Hematopoietic multipotent progenitor cell treated with erythropoietin and hydrocortisone succinate and interleukin-3 and kit ligand, for 17 days (in vitro differentiated cells): ENCODE data around the gene RAB31.

Experiments
- DNase-seq: peaks from one replicate; pipeline ENCODE4 v3.0.0-alpha.2; 2015; ENCODE audit warnings: low spot score

The RAB31 gene

GRCh38 chr18:9714266-9715087 is 6.4 kb downstream of the RAB31 start:
- DNase-seq, result no peak

- DNase-seq, result no peak
Measured at GRCh38 chr18:9715088-9715343, 6.9 kb downstream of the RAB31 start.

- DNase-seq, result no peak
Measured at GRCh38 chr18:9715978-9716774, 8.1 kb downstream of the RAB31 start.

GRCh38 chr18:9716780-9717563 is 8.9 kb downstream of the RAB31 start:
- DNase-seq, result no peak

GRCh38 chr18:9719421-9719981 is 11.4 kb downstream of the RAB31 start:
- DNase-seq, result no peak

- no peak for DNase-seq
Measured at GRCh38 chr18:9720327-9720726, 12.2 kb downstream of the RAB31 start.

GRCh38 chr18:9721893-9722550 is 13.9 kb downstream of the RAB31 start:
- DNase-seq, result no peak

GRCh38 chr18:9722691-9723090 is 14.6 kb downstream of the RAB31 start:
- DNase-seq, result no peak

GRCh38 chr18:9724797-9725585 is 16.9 kb downstream of the RAB31 start:
- no peak for DNase-seq

GRCh38 chr18:9726175-9726574 is 18.1 kb downstream of the RAB31 start:
- DNase-seq, result no peak

GRCh38 chr18:9726936-9727335 is 18.8 kb downstream of the RAB31 start:
- DNase-seq, result no peak

- no peak for DNase-seq
Measured at GRCh38 chr18:9730786-9731185, 22.7 kb downstream of the RAB31 start.

- no peak for DNase-seq
Measured at GRCh38 chr18:9731380-9731779, 23.3 kb downstream of the RAB31 start.

- no peak for DNase-seq
Measured at GRCh38 chr18:9732031-9732430, 23.9 kb downstream of the RAB31 start.

GRCh38 chr18:9734189-9734588 is 26.1 kb downstream of the RAB31 start:
- DNase-seq, result no peak

GRCh38 chr18:9735238-9735637 is 27.1 kb downstream of the RAB31 start:
- no peak for DNase-seq

- no peak for DNase-seq
Measured at GRCh38 chr18:9735879-9736278, 27.8 kb downstream of the RAB31 start.

GRCh38 chr18:9736286-9736835 is 28.3 kb downstream of the RAB31 start:
- DNase-seq, result no peak

GRCh38 chr18:9737006-9737405 is 28.9 kb downstream of the RAB31 start:
- no peak for DNase-seq

- DNase-seq, result no peak
Measured at GRCh38 chr18:9737472-9738121, 29.5 kb downstream of the RAB31 start.
